K562 (cell line): ENCODE results near the gene IGSF21.

Experiments used
- BCOR ChIP-seq: fragments of 450-650 bp; IDR thresholded peaks from 2 replicates; pipeline ENCODE4 v1.6.1; 2016
- CREB3L1 ChIP-seq: fragments of 450-650 bp; IDR thresholded peaks from 2 replicates; pipeline ENCODE4 v1.6.1; 2014; ENCODE audit warnings: low read depth, mild to moderate bottlenecking, moderate library complexity, borderline replicate concordance
- CTCF ChIP-seq, 3 experiments: IDR thresholded peaks in 2 of 3; conservative IDR thresholded peaks in 1 of 3; 2 replicates each; pipeline ENCODE4 v1.5.1; 2011 to 2012; ENCODE audit warnings: low read length in 3 of 3, mild to moderate bottlenecking in 3 of 3, control low read depth in 2 of 3, improper control_type of control experiment in 1 of 3, inconsistent platforms in 1 of 3, low read depth in 1 of 3, mixed read lengths in 1 of 3, moderate library complexity in 1 of 3; ENCODE audit not compliant: insufficient read depth in 2 of 3
- EZH2 ChIP-seq: IDR thresholded peaks from 2 replicates; pipeline ENCODE4 v1.6.1; 2012; ENCODE audit warnings: low read depth, mild to moderate bottlenecking, inconsistent platforms, low read length, borderline replicate concordance
- MAX ChIP-seq: sonication (generic); formaldehyde crosslinking; IDR thresholded peaks from 2 replicates; pipeline ENCODE4 v1.9.0; 2022; ENCODE audit warnings: mild to moderate bottlenecking, missing genetic modification reagents
- NBN ChIP-seq: fragments of 450-650 bp; IDR thresholded peaks from 2 replicates; pipeline ENCODE4 v1.6.1; 2016; ENCODE audit warnings: low read depth, mild to moderate bottlenecking
- POLR2AphosphoS5 ChIP-seq: IDR thresholded peaks from 2 replicates; pipeline ENCODE4 v1.6.1; 2011; ENCODE audit warnings: mild to moderate bottlenecking, low read depth, low read length, moderate library complexity; ENCODE audit not compliant: control insufficient read depth, insufficient read depth
- SIN3B ChIP-seq: fragments of 450-650 bp; IDR thresholded peaks from 2 replicates; pipeline ENCODE4 v1.6.1; 2017; ENCODE audit warnings: low read depth, mild to moderate bottlenecking, moderate library complexity
- SMAD3 ChIP-seq: fragments of 450-650 bp; formaldehyde crosslinking; conservative IDR thresholded peaks from 2 replicates; pipeline ENCODE4 v1.4.0; 2020; ENCODE audit warnings: mild to moderate bottlenecking
- ZBTB7A ChIP-seq: IDR thresholded peaks from 2 replicates; pipeline ENCODE4 v1.6.1; 2011; ENCODE audit warnings: low read depth, mild to moderate bottlenecking, low read length, moderate library complexity, borderline replicate concordance; ENCODE audit not compliant: control insufficient read depth
- ZNF431 ChIP-seq: sonication (generic); formaldehyde crosslinking; IDR thresholded peaks from 2 replicates; pipeline ENCODE4 v1.8.0; 2022; ENCODE audit warnings: mild to moderate bottlenecking, missing genetic modification reagents

- TF ChIP-seq SMAD3 (no peak), SIN3B (no peak), CREB3L1 (no peak), BCOR (no peak), CTCF (IDR thresholded peaks at IDR 0.05 in 2 of 3, conservative IDR thresholded peaks at IDR 0.05 in 1 of 3; ENCODE audit: insufficient read depth in 2 of 3, low read depth in 1 of 3, low read length in 3 of 3) (no peak), NBN (no peak), EZH2 (no peak), MAX (no peak), ZNF431 (CRISPR knock-in tag) (no peak), ZBTB7A (no peak), POLR2AphosphoS5 (no peak)
These were observed 145.5 kb downstream of the IGSF21 start for GRCh38 chr1:18253093-18253492.
